ENCODE measurements around the gene ZDHHC23. TPM values are rescaled to one million over a fixed set of nuclear protein-coding genes. Genes with fewer than 3 reads are reported as not detected.

The ZDHHC23 gene
- polyA plus RNA-seq, 3 donors, result 0.05 to 0.87 (median 0.28) TPM

DNA sequence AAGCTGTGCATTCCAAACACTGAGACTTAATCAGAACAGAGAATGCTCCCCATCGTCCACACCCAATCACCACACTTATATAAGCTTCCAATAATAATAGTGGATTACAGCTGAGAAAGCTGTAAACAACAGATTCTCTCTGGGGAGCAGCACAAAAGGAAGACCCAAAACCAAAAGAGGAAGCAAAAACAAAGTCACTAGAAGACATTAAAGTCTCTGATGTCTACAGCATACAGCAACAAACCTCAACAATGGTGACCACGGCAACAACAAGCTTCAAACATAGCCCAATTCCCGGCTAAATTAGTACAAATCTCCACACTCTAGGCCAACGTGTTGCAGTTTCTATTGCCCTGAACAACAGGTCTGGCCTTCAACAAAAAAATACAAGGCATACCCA lies 37.7 kb downstream of the ZDHHC23 start:
- WGBS (ENCODE audit: insufficient coverage), result 55% methylated on average over 3 of the region's 4 CpGs
- Mint-ChIP-seq H3K27ac (peak overlapping the region in 2 of 7 donors; percentile 6 to 34), H3K36me3 (peaks cover 1 to 2% of the 10 kb centered on the region in 2 donors), H3K4me3 (no peak overlapping the region), H3K4me1 (peaks cover 2% of the 10 kb centered on the region), H3K9me3 (no peaks in the 10 kb centered on the region), H3K27me3 (ENCODE audit: low read depth in 3 of 3) (no peaks in the 10 kb centered on the region)
- no peak overlapping the region for H2AFZ ChIP-seq (ENCODE audit: insufficient read depth, low read depth, low read length, poor library complexity, severe bottlenecking)
- no peaks in the 10 kb centered on the region for H3K4me1 ChIP-seq (ENCODE audit: control insufficient read depth in 1 of 2, insufficient read depth in 2 of 2, low read length in 2 of 2)
- no peak overlapping the region for H3K27ac ChIP-seq (ENCODE audit: low read depth in 1 of 2, low read length in 2 of 2)
- no peak overlapping the region for H3K4me2 ChIP-seq (replicated peaks; ENCODE audit: extremely low read depth, low read length, poor library complexity, severe bottlenecking)
- TF ChIP-seq, protein P1, sequence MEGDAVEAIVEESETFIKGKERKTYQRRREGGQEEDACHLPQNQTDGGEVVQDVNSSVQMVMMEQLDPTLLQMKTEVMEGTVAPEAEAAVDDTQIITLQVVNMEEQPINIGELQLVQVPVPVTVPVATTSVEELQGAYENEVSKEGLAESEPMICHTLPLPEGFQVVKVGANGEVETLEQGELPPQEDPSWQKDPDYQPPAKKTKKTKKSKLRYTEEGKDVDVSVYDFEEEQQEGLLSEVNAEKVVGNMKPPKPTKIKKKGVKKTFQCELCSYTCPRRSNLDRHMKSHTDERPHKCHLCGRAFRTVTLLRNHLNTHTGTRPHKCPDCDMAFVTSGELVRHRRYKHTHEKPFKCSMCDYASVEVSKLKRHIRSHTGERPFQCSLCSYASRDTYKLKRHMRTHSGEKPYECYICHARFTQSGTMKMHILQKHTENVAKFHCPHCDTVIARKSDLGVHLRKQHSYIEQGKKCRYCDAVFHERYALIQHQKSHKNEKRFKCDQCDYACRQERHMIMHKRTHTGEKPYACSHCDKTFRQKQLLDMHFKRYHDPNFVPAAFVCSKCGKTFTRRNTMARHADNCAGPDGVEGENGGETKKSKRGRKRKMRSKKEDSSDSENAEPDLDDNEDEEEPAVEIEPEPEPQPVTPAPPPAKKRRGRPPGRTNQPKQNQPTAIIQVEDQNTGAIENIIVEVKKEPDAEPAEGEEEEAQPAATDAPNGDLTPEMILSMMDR (IDR thresholded peaks at IDR 0.05), result no peak
- no peaks in the 10 kb centered on the region for H4K20me1 ChIP-seq (ENCODE audit: insufficient read depth, low read length)
- H3K79me2 ChIP-seq (ENCODE audit: insufficient read depth, low read length), result no peaks in the 10 kb centered on the region
- no peaks in the 10 kb centered on the region for H3K27me3 ChIP-seq (ENCODE audit: control insufficient read depth in 2 of 2, insufficient read depth in 2 of 2, low read length in 2 of 2)
- peak in 1 of 3 donors; percentile 2 for DNase-seq
- intact Hi-C loops (cut with micrococcal nuclease), result no loop called here
- no peaks in the 10 kb centered on the region for H3K36me3 ChIP-seq (replicated peaks in 1 of 2; ENCODE audit: control insufficient read depth in 1 of 2, insufficient read depth in 2 of 2, low read length in 2 of 2)
- H3K9ac ChIP-seq (ENCODE audit: insufficient read depth, low read length, poor library complexity, severe bottlenecking), result no peak overlapping the region
- no peak overlapping the region for H3K4me3 ChIP-seq (replicated peaks in 1 of 3; ENCODE audit: low read depth in 2 of 3, low read length in 3 of 3)
- no peaks in the 10 kb centered on the region for H3K9me3 ChIP-seq (replicated peaks in 1 of 2; ENCODE audit: control insufficient read depth in 1 of 2, insufficient read depth in 1 of 2, low read length in 2 of 2)

GRCh38 chr3:114005481-114005880 lies 57.7 kb downstream of the ZDHHC23 start:
- H3K4me3 Mint-ChIP-seq, result no peak overlapping the region
- no peak overlapping the region for H3K9ac ChIP-seq (ENCODE audit: insufficient read depth, low read length, poor library complexity, severe bottlenecking)

More at GRCh38 chr3:114005481-114005880, 57.7 kb downstream of the ZDHHC23 start:
- Histone ChIP-seq H2AFZ (ENCODE audit: insufficient read depth, low read depth, low read length, poor library complexity, severe bottlenecking) (no peak overlapping the region), H3K4me2 (replicated peaks; ENCODE audit: extremely low read depth, low read length, poor library complexity, severe bottlenecking) (no peak overlapping the region), H3K27me3 (ENCODE audit: control insufficient read depth in 2 of 2, insufficient read depth in 2 of 2, low read length in 2 of 2) (no peaks in the 10 kb centered on the region), H3K9me3 (replicated peaks in 1 of 2; ENCODE audit: control insufficient read depth in 1 of 2, insufficient read depth in 1 of 2, low read length in 2 of 2) (peaks cover 8 to 9% of the 10 kb centered on the region in 2 donors), H3K79me2 (ENCODE audit: insufficient read depth, low read length) (no peaks in the 10 kb centered on the region), H3K4me1 (ENCODE audit: control insufficient read depth in 1 of 2, insufficient read depth in 2 of 2, low read length in 2 of 2) (no peaks in the 10 kb centered on the region), H3K36me3 (replicated peaks in 1 of 2; ENCODE audit: control insufficient read depth in 1 of 2, insufficient read depth in 2 of 2, low read length in 2 of 2) (peaks cover 0 to 5% of the 10 kb centered on the region in 2 donors), H3K4me3 (replicated peaks in 1 of 3; ENCODE audit: low read depth in 2 of 3, low read length in 3 of 3) (no peak overlapping the region), H3K27ac (ENCODE audit: low read depth in 1 of 2, low read length in 2 of 2) (no peak overlapping the region), H4K20me1 (ENCODE audit: insufficient read depth, low read length) (no peaks in the 10 kb centered on the region)
- TF ChIP-seq, protein P1 (IDR thresholded peaks at IDR 0.05), result no peak
- H3K36me3 Mint-ChIP-seq, result peaks cover 7 to 9% of the 10 kb centered on the region in 2 donors
- DNase-seq, result no peak
- 100% methylated on average over 5 of the region's 5 CpGs for WGBS (ENCODE audit: insufficient coverage)
- intact Hi-C loops (cut with micrococcal nuclease), result no loop called here
- H3K9me3 Mint-ChIP-seq, result peaks cover 0 to 12% (median 10%) of the 10 kb centered on the region in 7 donors
- no peak overlapping the region for H3K27ac Mint-ChIP-seq
- no peaks in the 10 kb centered on the region for H3K27me3 Mint-ChIP-seq (ENCODE audit: low read depth in 3 of 3)
- no peaks in the 10 kb centered on the region for H3K4me1 Mint-ChIP-seq

All from CD14-positive monocyte (primary cell).